Rectal smooth muscle tissue (tissue), 1 donor: Measurements from ENCODE around the gene ICAM4.
A peak's percentile ranks its signal among the peaks of the same experiment; 100 is the strongest.
"Not testable (repeated sequence)": the region's sequence is repeated elsewhere in the genome, so short reads cannot be mapped to it uniquely, and the experiment has no call there.

Experiments
- H3K27ac ChIP-seq: one replicate; pipeline ENCODE4 v1.7.0; 2013; ENCODE audit warnings: low read depth, low read length, inconsistent platforms
- H3K27me3 ChIP-seq: one replicate; pipeline ENCODE4 v1.7.0; 2013; ENCODE audit warnings: low read length; ENCODE audit not compliant: control insufficient read depth, insufficient read depth
- H3K36me3 ChIP-seq: one replicate; pipeline ENCODE4 v1.7.0; 2013; ENCODE audit warnings: low read length; ENCODE audit not compliant: control insufficient read depth, insufficient read depth
- H3K4me1 ChIP-seq: one replicate; pipeline ENCODE4 v1.7.0; 2013; ENCODE audit warnings: low read length; ENCODE audit not compliant: control insufficient read depth, insufficient read depth
- H3K4me3 ChIP-seq: one replicate; pipeline ENCODE4 v1.7.0; 2013; ENCODE audit warnings: low read length
- H3K9ac ChIP-seq: one replicate; pipeline ENCODE4 v1.7.0; 2013; ENCODE audit warnings: low read length

ICAM4 gene

DNA sequence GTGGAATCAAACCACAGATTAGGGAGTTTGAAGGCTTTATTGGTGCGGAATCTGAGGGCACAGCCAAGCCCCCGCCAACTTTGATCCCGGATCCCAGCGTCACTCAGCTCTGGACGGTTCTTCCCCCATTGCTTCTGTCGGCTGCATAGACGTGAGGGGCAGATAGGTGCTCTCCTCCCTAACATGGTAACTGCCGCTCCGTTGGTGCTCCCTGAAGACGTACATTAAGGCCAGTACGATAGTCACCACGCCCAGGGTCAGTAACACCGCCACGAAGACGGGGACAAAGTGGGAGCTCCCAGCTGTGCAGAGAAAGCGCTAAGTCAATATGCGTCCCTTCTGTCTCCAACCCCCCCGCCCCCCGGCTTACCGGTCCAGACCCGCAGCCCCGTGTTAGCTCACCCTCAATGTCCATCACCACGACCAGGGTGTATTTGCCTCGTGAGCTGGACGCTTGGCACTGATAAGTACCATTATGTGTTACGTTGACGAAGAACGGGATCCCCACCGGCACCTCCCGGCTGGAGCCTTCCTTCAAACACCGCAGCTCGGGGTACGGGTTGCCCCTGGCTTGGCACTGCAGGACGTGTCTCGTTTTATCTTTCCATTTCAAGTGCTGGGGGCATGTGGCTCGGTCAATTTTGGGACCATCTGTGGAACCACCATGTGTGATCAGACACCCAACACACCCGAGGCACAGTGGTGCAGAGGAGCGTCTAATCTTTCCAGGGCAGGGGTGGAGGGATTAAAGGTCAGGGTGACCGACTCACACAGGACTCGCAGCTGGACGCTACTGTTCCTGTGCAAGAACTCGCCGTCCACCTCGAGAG is 47.2 kb downstream of the ICAM4 start:
- no peaks in the 10 kb centered on the region for H3K27me3 ChIP-seq
- H3K4me3 ChIP-seq: peak overlapping the region; percentile 81
- H3K36me3 ChIP-seq: peaks cover under 1% of the 10 kb centered on the region
- peaks cover 13% of the 10 kb centered on the region for H3K4me1 ChIP-seq
- H3K27ac ChIP-seq: peak overlapping the region; percentile 66
- peak overlapping the region; percentile 56 for H3K9ac ChIP-seq

GRCh38 chr19:10334588-10335351 is 48.0 kb downstream of the ICAM4 start:
- Histone ChIP-seq H3K9ac (peak overlapping the region; percentile 56), H3K4me3 (peak overlapping the region; percentile 81), H3K4me1 (peaks cover 13% of the 10 kb centered on the region), H3K36me3 (no peaks in the 10 kb centered on the region), H3K27ac (peak overlapping the region; percentile 66), H3K27me3 (no peaks in the 10 kb centered on the region)

DNA sequence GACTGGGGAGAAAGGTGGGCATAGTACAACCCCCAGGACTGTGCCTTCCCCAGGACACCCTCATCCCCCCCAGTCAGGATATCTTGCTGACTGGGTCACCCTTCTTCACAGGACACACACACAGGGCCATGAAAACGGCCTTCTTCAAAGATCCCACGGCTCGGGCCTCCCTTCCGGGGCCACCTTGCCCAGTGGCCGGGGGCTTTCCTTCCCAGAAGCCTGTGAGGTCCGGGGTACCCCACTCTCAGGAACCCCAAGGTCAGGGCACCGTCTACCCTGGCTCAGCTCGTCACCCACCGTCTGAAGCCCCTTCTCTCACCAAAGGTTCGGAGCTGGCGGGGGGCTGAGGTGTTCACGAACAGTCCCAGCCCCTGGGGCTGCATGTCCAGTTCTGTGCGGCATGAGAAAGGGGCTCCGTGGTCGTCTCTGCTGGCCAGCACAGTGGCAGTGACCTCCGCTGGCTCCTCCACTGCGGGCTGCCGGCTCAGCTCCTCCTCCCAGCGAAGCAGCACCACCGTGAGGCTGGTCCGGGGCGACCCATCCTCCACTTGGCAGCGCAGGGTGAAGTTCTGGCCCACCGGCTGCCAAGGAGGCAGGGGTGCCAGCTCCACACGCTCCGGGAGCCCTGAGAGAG is 48.7 kb downstream of the ICAM4 start:
- H3K4me1 ChIP-seq: peaks cover 13% of the 10 kb centered on the region
- no peaks in the 10 kb centered on the region for H3K36me3 ChIP-seq
- peak overlapping the region; percentile 81 for H3K4me3 ChIP-seq
- H3K27me3 ChIP-seq: no peaks in the 10 kb centered on the region
- H3K9ac ChIP-seq: no peak overlapping the region
- peak overlapping the region; percentile 59 for H3K27ac ChIP-seq

- H3K4me1 ChIP-seq: peaks cover 13% of the 10 kb centered on the region
- H3K36me3 ChIP-seq, H3K27me3 ChIP-seq, H3K9ac ChIP-seq, H3K27ac ChIP-seq, H3K4me3 ChIP-seq: not testable (repeated sequence)
Measured at GRCh38 chr19:10336725-10337124, 50.0 kb downstream of the ICAM4 start.
